Fibroblast of skin of abdomen (primary cell): ENCODE measurements around the gene CNGA4. TPM values are rescaled to one million over a fixed set of nuclear protein-coding genes. Genes with fewer than 3 reads are reported as not detected.

Experiments
- DNase-seq: peaks from one replicate; pipeline ENCODE4 v3.0.0-alpha.2; 2013
- polyA plus RNA-seq, 2 experiments: library from polyadenylated mRNA; unstranded; fragments of 120-200 nt; gene quantifications; one replicate each; pipeline ENCODE4 v1.2.1, GENCODE V29; 2013; ENCODE audit not compliant: insufficient read length in 2 of 2

Gene CNGA4, protein sequence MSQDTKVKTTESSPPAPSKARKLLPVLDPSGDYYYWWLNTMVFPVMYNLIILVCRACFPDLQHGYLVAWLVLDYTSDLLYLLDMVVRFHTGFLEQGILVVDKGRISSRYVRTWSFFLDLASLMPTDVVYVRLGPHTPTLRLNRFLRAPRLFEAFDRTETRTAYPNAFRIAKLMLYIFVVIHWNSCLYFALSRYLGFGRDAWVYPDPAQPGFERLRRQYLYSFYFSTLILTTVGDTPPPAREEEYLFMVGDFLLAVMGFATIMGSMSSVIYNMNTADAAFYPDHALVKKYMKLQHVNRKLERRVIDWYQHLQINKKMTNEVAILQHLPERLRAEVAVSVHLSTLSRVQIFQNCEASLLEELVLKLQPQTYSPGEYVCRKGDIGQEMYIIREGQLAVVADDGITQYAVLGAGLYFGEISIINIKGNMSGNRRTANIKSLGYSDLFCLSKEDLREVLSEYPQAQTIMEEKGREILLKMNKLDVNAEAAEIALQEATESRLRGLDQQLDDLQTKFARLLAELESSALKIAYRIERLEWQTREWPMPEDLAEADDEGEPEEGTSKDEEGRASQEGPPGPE
- polyA plus RNA-seq (2013, experiment 1 of 2; ENCODE audit: insufficient read length) = not detected
- 0.05 TPM for polyA plus RNA-seq (2013, experiment 2 of 2; ENCODE audit: insufficient read length)

DNA sequence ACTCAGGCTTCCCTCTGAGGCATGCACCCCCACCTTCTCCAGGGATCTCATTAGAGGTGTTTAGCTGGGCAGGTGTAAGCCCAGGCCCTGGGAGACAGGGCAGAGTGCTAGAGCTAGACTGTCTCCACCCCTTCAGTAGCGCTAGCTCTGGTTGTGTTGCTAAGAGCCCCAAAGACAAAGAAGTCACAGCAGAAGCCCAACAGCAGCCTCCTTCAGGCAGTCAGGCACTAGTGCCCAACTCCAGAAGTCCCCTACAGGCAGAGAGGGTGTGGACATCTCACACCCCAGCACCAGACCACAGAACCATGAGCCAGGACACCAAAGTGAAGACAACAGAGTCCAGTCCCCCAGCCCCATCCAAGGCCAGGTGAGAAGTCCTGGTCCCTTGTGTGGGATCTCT, at the start of gene CNGA4:
TSS of gene CNGA4 (plus strand) at position 188 of the 400 bp plus-strand sequence. CDS start at position 306, 118 bp downstream.
- DNase-seq = no peak

DNA sequence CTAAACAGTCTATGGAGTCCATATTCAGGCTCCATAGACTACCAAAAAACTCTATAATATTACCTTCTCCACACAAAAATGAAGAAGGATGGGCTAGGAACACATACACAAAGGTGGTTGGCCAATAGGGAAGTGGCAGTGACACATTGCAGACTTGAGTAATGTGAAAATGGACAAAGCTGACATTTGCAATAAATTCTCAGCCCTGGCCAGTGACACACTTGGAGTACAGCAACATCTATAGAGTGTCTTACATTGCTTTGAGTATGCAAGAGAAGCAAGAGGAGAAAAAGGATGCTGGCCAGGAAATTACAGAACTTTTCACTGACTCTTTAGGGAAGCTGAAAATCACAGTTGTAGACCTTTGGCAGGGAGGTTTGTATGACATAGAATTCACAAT, 47.1 kb upstream of the CNGA4 start:
- DNase-seq = no peak

DNA sequence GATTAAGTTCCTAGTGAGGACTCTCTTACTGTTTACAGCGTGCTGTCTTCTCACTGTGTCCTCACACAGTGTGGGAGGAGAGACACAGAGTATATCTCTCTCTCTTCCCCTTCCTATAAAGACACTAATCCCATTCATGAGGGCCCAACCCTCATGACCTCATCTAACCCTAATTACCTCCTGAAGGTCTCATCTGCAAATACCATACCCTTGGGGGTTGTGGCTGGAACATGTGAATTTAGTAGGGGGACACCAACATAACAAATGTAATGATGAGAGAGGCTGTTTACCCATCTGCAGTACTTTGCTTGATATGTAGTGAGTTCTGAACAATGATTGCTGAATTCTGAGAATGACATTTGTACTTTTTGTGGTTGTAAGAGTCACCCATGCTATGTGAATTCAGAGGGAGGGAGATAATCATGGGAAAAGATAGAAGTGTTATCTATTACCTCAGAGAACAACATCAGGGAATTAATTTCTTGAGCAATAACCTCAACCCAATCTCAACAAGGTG, 44.8 kb upstream of the CNGA4 start:
- no peak for DNase-seq

DNA sequence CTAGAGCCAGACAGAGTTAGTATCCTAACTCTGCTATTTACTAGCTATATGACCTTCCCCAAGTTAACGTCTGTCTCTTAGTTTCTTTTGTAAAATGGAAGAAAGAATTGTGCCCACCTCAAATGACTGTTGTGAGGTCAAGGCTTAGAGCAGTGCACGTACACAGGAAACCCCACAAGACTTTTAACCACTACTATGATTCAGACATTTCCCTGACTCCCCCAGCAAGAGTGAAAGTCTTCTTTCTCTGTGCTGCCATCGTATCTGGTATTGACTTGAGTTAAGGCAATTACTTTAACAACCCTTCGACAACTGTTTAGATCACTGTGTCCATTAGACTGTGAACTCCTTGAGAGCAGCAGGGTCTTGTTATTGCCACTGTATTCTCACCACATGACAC, 42.5 kb upstream of the CNGA4 start:
- DNase-seq = no peak

DNA sequence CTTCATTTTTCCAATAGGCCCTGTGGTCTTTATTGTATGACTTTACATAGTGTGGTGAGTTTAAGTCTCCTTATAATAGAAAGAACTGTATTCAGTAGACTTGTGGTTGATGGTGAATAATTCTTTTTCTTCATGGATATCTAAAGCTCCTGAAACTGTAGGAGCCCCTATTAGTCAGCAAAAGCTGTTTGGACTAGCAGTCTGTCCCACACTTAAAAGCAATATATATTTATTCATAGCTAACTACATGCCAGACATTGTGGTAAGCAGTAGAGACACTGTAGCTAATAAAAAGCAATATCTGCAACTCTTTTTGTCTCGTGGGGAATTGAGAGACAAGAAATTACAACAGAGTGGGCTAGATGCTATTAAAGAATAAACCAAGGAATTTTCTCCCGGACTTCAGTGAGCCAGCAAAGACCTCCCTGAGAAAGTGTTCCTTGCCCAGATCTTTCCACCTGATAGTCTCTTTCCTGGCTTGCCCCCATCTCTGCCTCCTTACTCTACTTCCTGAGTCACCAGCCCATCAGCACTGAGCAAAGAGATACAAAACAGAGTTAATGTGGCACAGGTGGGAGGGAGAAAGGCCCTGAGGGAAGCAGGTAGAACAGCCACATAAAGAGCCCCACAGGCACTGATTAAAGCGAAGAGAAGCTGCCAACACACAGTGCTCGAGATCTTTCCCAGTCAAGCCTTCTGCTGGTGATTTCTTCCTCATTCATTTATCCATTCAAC, 41.3 kb upstream of the CNGA4 start:
- peak; percentile 30 for DNase-seq

DNA sequence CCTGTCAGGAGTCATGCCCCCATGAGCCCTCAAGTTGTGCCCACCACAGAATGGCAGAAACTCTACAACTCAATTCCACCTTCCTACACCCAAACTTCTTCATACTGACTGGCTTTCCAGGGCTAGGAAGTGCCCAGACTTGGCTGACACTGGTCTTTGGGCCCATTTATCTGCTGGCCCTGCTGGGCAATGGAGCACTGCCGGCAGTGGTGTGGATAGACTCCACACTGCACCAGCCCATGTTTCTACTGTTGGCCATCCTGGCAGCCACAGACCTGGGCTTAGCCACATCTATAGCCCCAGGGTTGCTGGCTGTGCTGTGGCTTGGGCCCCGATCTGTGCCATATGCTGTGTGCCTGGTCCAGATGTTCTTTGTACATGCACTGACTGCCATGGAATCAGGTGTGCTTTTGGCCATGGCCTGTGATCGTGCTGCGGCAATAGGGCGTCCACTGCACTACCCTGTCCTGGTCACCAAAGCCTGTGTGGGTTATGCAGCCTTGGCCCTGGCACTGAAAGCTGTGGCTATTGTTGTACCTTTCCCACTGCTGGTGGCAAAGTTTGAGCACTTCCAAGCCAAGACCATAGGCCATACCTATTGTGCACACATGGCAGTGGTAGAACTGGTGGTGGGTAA, 39.6 kb upstream of the CNGA4 start, which contains the start of gene OR52W1:
TSS of gene OR52W1 (plus strand) at position 51 of the 637 bp plus-strand sequence. CDS start at position 51, 0 bp downstream.
- DNase-seq = no peak

DNA sequence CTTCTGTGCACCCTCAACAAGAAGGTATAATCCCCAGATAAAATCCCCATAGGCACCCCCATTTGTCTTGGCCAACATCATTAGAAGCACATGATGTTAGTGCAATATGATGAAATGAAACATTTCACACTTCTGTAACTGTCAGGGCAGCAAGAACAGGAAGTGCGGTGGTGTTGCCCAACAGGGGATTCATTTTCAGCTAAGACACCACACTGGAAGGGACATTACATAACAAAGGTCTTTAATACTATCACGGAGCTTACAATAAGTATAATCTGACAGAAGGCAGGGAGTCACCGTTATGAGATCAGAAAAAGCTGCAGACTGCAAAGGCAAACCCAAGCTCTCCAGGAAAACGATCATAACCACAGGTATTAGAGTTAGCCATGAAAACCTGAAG, 37.9 kb upstream of the CNGA4 start:
- DNase-seq = peak; percentile 6

DNA sequence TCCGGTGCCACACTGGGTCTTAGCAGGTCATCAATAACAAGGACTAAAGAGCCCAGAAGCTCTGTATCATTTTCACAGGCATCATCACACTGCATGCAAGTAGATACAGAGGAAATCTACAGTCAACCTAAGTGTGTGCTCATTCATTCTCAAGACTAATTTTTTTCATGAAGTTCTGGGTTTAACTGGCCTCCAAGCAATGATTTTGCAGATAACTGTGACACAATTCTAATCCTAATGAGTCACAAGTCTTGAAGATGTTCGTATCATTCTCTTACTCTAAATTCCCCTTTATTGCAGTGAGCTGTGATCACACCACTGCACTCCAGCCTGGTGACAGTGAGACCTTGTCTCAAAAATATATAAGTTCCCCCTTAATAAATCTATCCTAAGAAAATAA, 37.4 kb upstream of the CNGA4 start:
- peak; percentile 49 for DNase-seq

DNA sequence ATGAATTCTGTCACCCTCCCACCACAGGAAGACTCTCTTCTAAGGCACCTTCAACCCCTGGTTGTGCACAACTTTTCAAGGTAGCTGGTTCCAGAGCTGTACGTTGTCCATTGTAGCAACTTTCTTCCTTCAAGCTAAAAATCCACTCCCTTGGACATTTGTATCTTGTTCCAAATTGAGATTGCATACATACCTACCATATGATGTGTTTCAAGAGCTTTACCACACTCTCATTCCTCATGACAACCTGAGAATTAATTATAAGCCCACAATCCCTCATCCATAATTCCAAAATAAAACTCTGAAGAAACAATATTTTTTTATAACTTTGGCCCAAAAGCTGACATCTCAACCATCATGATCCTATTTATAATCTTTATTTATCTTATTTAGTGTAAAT, 36.8 kb upstream of the CNGA4 start:
- DNase-seq = peak; percentile 56

DNA sequence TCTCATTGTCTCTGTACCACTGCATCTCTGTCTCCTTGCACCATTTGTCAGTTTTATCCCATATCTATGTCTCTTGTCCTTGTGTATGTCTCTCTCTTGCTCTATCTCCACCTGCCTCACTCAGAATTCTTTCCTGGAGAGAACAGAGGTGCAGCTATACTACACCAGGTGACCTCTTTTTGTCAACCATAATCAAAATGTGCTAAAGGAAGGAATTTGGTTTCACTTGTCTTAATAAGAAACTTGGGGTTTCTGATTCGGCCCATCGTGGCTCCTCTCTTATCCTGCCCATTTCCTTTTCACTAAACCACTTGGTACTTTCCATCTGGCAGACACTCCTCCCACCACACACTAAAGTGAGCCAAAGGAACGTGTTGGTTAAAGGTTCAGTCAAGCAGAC, 35.6 kb upstream of the CNGA4 start:
- no peak for DNase-seq

DNA sequence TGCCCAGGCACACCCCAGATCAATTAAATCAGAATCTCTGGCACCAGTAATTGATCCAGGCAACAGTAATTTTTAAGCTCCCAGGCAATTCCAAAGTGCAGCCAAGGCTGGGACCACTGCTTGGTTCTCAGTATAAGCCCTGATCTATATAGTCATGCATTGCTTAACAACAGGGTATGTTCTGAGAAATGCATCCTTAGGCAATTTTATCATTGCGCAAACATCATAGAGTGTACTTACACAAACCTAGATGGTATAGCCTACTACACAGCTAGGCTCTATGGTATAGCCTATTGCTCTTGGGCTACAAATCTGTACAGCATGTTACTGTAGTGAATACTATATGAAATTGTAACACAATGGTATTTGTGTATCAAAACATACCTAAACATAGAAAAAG, 34.2 kb upstream of the CNGA4 start:
- DNase-seq = peak; percentile 20

DNA sequence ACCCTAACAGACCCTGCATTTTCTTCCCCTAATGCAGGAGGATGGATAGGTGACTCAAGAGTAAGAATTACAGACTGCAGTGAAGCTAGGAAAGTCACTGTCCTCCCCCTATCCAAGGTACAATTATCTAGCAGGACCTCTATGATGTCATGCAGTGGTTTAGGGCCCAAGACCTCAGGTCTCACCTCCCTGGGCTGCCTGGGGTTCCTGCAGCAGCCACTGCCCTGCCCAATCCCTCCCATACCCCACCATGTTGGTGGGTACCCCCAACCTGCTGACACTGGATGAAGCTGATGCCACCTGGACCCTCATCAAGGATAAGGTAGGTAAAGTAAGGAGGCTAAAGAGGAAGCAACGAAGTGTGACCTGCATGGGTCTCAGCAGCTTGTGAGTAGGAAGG, 33.5 kb upstream of the CNGA4 start, which contains the start of gene C11orf42:
TSS of gene C11orf42 (plus strand) at position 192 of the 400 bp plus-strand sequence. CDS start at position 251, 59 bp downstream.
- no peak for DNase-seq

DNA sequence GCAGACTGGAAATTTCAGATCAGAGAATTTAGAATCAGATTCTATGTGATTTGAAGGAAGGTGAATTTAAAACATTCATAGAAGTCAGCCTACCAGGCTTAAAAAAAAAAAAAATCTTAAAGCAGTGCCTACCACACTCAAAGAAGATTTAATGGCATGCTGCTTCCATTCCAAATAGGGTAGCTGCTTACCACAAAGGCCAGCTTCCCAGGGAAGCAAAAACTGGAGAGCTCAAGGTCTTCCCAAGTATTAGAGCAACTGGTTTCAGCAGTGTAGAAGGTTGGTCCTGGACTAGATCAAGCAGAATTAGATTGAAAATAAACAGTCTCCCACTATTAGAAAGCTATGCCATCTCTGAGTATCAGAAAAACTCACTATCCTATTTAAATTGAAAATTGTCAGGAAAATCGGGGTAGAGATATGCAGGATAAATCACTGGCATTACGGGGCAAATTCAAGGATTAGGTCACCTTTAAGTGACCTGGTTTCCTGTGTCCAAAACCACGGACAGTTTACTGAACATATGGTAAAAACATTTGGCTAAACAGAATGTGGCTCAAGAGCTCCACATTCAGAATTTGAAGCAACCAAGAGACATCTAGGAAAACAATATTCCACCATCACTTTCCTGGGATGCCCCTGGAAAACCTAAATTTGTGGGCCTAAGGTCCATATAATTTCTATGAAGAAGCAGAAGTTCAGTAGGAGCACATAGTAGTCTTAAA, 32.3 kb upstream of the CNGA4 start:
- no peak for DNase-seq

DNA sequence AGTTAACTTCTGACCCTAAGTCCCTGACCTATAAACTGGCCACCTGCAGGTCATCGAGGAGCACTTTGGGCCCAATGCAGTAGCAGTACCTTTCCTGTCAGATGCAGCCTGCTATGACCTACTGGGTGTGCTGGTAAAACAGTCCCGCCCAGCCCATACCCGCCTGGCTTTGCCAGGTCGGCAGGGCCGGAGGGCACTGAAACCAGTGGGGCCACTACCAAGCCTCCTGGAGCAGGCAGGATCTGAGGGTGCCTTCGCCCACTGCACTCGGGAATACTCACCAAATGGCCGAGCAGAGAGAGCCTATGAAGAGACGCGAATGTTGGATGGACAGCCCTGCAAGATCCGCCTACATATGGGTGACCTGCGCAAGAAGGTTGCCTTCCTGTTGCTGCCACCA, 29.1 kb upstream of the CNGA4 start:
- DNase-seq = no peak

DNA sequence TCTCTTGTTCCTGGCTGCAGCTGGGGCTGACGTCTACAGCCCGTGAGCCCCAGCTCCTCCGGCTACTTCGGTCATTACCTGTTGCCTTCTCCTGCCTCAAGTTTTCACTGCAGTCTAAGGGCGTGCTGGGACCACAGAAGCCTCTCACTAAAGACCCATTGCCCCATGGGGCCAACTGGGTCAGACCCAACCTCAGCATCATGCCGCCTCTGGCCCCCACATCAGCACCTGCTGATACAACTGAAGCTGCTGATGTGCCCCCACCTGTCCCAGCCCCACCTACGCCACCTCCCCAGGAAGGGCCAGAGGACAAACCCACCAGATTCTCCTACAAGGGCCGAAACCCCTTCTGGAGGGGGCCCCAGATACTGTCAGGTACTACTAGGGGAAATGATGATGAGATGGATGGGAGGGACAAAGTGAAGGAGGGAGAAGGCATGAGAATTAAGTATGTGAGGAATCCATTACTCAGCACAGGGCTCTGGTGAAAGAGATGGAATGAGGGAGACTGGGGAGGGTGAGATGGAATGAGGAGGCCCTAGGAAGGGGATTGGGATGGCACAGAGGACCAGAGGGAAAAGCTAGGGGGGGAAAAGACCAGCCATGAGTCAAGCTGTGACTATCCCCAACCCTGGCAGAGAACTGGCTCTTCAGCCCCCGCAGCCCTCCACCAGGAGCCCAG, 28.5 kb upstream of the CNGA4 start:
- DNase-seq = peak; percentile 68

DNA sequence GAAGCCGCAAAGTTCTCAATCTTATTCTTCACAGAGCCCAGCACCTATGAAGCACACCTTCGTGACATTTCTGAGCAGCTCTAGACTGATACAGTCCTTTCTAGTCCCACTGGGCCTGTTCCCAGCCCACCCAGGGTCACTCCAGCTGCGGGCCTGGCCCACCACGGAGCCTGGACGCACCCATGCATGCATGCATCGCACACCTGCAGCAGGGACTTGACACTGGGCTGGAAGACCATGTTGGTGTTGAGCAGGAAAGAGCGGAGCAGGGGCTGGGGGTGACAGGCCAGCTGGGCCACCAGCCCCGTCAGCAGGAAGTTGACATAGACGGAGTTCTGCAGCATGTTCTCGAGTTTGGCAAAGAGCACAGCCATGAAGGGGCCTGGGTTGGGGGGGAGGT, 24.4 kb upstream of the CNGA4 start:
- no peak for DNase-seq

DNA sequence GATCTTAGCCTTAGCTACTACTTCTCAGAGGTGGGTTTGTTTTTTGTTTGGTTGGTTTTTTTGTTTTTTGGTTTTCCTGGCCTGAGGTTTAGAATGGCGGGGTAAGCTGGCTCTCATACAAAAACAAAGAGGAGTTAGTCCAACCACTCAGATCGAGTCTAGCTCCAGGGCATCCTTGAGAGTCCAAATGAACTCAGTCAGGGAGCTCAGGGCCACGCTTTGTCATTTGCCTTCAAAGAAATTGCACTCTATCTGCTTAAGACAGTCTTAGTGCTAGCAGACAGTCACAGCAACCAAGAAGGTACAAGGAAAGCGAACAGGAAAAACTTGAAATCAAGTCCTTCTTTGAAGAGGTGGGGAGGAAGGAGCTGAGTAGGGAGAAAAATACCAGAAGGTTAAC, 22.4 kb upstream of the CNGA4 start:
- DNase-seq = no peak

DNA sequence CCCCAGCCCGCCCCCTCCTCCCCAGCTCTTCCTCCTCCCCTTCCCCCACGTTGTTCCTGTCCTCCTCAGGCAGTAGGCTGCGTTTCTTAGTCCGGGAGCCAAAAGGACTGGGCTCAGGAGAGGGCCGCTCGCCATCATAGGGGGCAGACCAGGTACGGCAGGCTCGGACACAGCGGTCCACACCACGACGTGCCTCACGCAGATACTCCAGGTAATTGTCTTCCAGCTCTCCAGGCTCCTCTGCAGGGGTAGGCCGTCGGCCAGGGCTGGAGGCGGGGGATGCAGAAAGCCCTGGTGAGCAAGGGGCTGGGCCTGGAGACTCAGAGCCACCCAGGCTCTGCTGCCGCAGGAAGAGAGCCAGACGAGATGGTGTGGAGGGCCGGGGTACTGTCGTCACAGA, 21.2 kb upstream of the CNGA4 start:
- no peak for DNase-seq

DNA sequence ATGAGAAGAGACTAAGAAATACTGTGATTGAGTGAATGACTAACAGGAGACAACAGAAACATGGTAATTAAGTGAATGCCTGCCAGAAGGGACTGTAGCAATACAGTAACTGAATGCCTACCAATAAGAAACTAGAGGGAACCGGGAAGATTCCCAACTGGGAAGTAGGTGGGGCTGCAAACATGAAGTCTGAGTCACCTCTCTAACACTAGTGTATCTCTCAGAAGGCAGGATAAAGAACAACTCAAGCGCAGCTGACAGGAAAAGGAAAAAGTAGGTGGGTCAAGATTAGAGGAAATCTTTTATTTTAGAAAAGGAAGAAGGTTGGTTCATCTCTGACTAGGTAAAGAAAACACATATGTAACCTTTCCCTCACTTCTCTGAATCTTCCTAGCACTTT, 19.5 kb upstream of the CNGA4 start:
- DNase-seq = peak; percentile 82

DNA sequence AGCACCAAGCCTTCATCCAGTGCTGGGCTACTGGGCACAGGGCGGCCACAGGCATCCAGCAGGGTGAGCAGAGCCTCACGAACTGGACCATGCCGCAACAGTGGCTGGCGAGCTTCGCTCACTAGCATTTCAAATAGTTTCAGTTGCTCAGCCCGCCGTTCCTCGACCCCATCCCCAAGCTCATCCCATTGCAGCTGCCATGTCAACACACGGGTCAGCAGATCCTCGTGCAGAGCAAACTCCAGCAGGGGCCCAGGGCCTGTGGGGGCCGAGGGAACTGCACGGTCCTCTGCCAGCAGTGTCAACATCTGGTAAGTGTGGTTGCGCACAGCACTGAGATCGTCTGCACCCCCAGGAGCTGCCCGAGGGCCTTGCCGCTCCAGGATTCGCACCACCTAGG, 15.0 kb upstream of the CNGA4 start:
- DNase-seq = no peak

DNA sequence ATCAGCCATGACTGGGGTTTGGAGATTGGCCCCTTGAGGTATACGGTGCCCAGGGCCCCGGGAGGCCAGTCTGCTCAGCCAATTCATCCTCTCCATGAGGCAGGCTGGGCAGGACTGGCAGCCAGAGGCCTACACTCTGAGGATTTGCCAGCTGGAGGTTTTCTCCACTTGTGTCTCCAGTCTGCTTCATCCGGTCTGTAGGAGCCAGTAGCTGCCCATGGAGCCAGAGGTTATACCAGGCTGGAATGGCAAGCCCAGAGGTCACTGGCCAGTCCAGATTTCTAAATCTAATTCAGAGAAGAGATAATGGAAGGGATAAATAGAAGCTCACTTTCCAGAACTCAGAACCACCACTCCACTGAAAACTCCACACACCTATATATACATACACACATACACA, 14.5 kb upstream of the CNGA4 start:
- no peak for DNase-seq
